TTC549 (cell line): ENCODE results near the gene MOV10L1.
"Not testable (repeated sequence)": the region's sequence is repeated elsewhere in the genome, so short reads cannot be mapped to it uniquely, and the experiment has no call there.

Source experiments
- FAIRE-seq: peaks from 2 replicates; lab custom pipeline; 2012; peaks lifted over from hg19 to GRCh38; lab: Jason Lieb, UNC

Gene MOV10L1

GRCh38 chr22:50138988-50139387, 49.2 kb downstream of the MOV10L1 start:
- no peak for FAIRE-seq

- FAIRE-seq = no peak
Observed at GRCh38 chr22:50139843-50140415, 50.1 kb downstream of the MOV10L1 start.

- no peak for FAIRE-seq
Observed at GRCh38 chr22:50140615-50141014, 50.8 kb downstream of the MOV10L1 start.

GRCh38 chr22:50141462-50141861, 51.7 kb downstream of the MOV10L1 start:
- no peak for FAIRE-seq

GRCh38 chr22:50141891-50142363, 52.1 kb downstream of the MOV10L1 start:
- FAIRE-seq = no peak

GRCh38 chr22:50143096-50143495, 53.3 kb downstream of the MOV10L1 start:
- FAIRE-seq = no peak

GRCh38 chr22:50144005-50144614, 54.3 kb downstream of the MOV10L1 start:
- FAIRE-seq = no peak

- FAIRE-seq = no peak
Observed at GRCh38 chr22:50145721-50146438, 56.1 kb downstream of the MOV10L1 start.

GRCh38 chr22:50146439-50147238, 56.8 kb downstream of the MOV10L1 start:
- FAIRE-seq = peak; percentile 46

- not testable (repeated sequence) for FAIRE-seq
Observed at GRCh38 chr22:50147258-50148165, 57.7 kb downstream of the MOV10L1 start.

GRCh38 chr22:50148166-50148500, 58.3 kb downstream of the MOV10L1 start:
- FAIRE-seq = no peak

GRCh38 chr22:50148991-50149721, 59.4 kb downstream of the MOV10L1 start:
- no peak for FAIRE-seq

GRCh38 chr22:50150161-50151129, 60.6 kb downstream of the MOV10L1 start:
- no peak for FAIRE-seq

GRCh38 chr22:50151571-50152537, 62.0 kb downstream of the MOV10L1 start:
- FAIRE-seq = no peak

- no peak for FAIRE-seq
Observed at GRCh38 chr22:50153056-50153755, 63.4 kb downstream of the MOV10L1 start.

GRCh38 chr22:50153756-50154140, 63.9 kb downstream of the MOV10L1 start:
- no peak for FAIRE-seq

- no peak for FAIRE-seq
Observed at GRCh38 chr22:50157709-50158375, 68.0 kb downstream of the MOV10L1 start.
